GM06990 (cell line): ENCODE results near the gene EPO.

Experiments
- DNase-seq: peaks from one replicate; pipeline ENCODE4 v3.0.0-alpha.2; 2011; ENCODE audit not compliant: insufficient read length; ENCODE audit errors: extremely low read depth
- H3K27me3 ChIP-seq: replicated peaks from 2 replicates; pipeline ENCODE4 v1.6.0; 2011; ENCODE audit warnings: low read length; ENCODE audit not compliant: control insufficient read depth, insufficient read depth
- H3K36me3 ChIP-seq: 2 replicates; pipeline ENCODE4 v1.5.1; 2011; ENCODE audit warnings: low read length; ENCODE audit not compliant: control insufficient read depth, insufficient read depth
- H3K4me3 ChIP-seq: replicated peaks from 2 replicates; pipeline ENCODE4 v1.5.1; 2011; ENCODE audit warnings: low read depth, mild to moderate bottlenecking, control low read depth, low read length
- CTCF ChIP-seq: IDR thresholded peaks from 2 replicates; pipeline ENCODE4 v1.5.1; 2011; ENCODE audit warnings: low read length, control low read depth, mild to moderate bottlenecking, inconsistent platforms; ENCODE audit not compliant: insufficient read depth, poor library complexity, severe bottlenecking

Gene EPO

GRCh38 chr7:100675105-100675451, 45.2 kb upstream of the EPO start:
- no peak for DNase-seq
- Histone ChIP-seq H3K27me3 (no peaks in the 10 kb centered on the region), H3K4me3 (peak overlapping the region; percentile 96), H3K36me3 (peaks cover 24% of the 10 kb centered on the region)
- TF ChIP-seq CTCF: no peak

- H3K4me3 ChIP-seq: peak overlapping the region; percentile 96
- peaks cover 30% of the 10 kb centered on the region for H3K36me3 ChIP-seq
- DNase-seq: peak; percentile 90
- no peaks in the 10 kb centered on the region for H3K27me3 ChIP-seq
- no peak for TF ChIP-seq CTCF
These were observed 44.5 kb upstream of the EPO start for GRCh38 chr7:100675581-100676350.

GRCh38 chr7:100676501-100677306, 43.6 kb upstream of the EPO start:
- H3K27me3 ChIP-seq: no peaks in the 10 kb centered on the region
- DNase-seq: no peak
- peaks cover 36% of the 10 kb centered on the region for H3K36me3 ChIP-seq
- H3K4me3 ChIP-seq: peak overlapping the region; percentile 96
- no peak for TF ChIP-seq CTCF

- DNase-seq: no peak
- H3K36me3 ChIP-seq: peaks cover 42% of the 10 kb centered on the region
- TF ChIP-seq CTCF: no peak
These were observed 42.7 kb upstream of the EPO start for GRCh38 chr7:100677308-100678267.

GRCh38 chr7:100678291-100678984, 41.8 kb upstream of the EPO start:
- H3K36me3 ChIP-seq: peaks cover 48% of the 10 kb centered on the region
- DNase-seq: no peak
- no peak for TF ChIP-seq CTCF

More at GRCh38 chr7:100677308-100678267, 42.7 kb upstream of the EPO start:
- Histone ChIP-seq H3K4me3 (no peak overlapping the region), H3K27me3 (no peaks in the 10 kb centered on the region)

More at GRCh38 chr7:100678291-100678984, 41.8 kb upstream of the EPO start:
- Histone ChIP-seq H3K27me3 (no peaks in the 10 kb centered on the region), H3K4me3 (no peak overlapping the region)
